ENCODE results near the gene PLEKHA7.

PLEKHA7 gene

DNA sequence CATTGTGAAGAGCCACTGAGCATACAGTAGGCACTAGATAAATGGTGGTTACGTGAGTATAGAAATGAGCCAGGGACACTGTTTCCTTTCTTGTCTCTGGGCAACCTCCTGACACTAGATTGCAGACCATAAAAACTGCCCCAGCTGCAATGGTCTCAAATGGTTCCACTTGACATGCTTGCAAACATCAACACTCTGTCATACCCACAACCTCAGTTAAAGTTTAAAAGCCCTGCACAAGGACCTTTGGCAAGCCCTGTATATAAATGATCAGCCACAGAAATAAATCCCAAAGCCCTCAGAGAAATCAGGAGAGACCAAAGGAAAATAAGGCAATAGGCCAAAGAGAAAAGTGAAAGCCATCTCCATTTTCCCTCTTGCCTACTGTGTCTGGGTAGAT lies 20.7 kb downstream of the PLEKHA7 start:
- TF ChIP-seq, protein P1, sequence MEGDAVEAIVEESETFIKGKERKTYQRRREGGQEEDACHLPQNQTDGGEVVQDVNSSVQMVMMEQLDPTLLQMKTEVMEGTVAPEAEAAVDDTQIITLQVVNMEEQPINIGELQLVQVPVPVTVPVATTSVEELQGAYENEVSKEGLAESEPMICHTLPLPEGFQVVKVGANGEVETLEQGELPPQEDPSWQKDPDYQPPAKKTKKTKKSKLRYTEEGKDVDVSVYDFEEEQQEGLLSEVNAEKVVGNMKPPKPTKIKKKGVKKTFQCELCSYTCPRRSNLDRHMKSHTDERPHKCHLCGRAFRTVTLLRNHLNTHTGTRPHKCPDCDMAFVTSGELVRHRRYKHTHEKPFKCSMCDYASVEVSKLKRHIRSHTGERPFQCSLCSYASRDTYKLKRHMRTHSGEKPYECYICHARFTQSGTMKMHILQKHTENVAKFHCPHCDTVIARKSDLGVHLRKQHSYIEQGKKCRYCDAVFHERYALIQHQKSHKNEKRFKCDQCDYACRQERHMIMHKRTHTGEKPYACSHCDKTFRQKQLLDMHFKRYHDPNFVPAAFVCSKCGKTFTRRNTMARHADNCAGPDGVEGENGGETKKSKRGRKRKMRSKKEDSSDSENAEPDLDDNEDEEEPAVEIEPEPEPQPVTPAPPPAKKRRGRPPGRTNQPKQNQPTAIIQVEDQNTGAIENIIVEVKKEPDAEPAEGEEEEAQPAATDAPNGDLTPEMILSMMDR (IDR thresholded peaks at IDR 0.05; ENCODE audit: low read depth, low read length) = no peak
- DNase-seq (ENCODE audit: extremely low read depth, low read depth) = no peak

DNA sequence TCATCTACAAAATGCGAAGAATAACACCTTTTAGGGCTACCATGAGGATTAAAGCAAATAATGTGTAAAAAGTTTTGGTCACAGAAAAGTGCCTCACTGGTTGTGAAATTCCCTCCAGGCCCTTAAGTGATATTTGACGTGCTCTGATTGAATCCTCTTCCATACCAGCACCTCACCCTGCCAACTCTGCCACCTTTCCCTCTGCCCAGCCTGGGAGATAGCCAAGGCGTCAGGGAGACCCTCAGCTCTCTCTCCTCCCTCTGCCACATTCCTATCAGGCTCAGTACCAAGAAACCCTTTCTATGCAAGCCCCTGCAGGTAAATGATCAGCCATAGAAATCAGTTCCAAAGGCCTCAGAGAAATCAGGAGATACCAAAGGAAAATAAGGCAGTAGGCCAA lies 21.4 kb downstream of the PLEKHA7 start:
- no peak for DNase-seq (ENCODE audit: extremely low read depth, low read depth)
- TF ChIP-seq, protein P1 (IDR thresholded peaks at IDR 0.05; ENCODE audit: low read depth, low read length) = no peak

- DNase-seq (ENCODE audit: extremely low read depth, low read depth) = no peak
- TF ChIP-seq, protein P1 (IDR thresholded peaks at IDR 0.05; ENCODE audit: low read depth, low read length) = no peak
Measured at GRCh38 chr11:16989554-16989953, 24.7 kb downstream of the PLEKHA7 start.

- no peak for DNase-seq (ENCODE audit: extremely low read depth, low read depth)
- TF ChIP-seq, protein P1 (IDR thresholded peaks at IDR 0.05; ENCODE audit: low read depth, low read length) = no peak
Measured at GRCh38 chr11:16987205-16987568, 27.0 kb downstream of the PLEKHA7 start.

DNA sequence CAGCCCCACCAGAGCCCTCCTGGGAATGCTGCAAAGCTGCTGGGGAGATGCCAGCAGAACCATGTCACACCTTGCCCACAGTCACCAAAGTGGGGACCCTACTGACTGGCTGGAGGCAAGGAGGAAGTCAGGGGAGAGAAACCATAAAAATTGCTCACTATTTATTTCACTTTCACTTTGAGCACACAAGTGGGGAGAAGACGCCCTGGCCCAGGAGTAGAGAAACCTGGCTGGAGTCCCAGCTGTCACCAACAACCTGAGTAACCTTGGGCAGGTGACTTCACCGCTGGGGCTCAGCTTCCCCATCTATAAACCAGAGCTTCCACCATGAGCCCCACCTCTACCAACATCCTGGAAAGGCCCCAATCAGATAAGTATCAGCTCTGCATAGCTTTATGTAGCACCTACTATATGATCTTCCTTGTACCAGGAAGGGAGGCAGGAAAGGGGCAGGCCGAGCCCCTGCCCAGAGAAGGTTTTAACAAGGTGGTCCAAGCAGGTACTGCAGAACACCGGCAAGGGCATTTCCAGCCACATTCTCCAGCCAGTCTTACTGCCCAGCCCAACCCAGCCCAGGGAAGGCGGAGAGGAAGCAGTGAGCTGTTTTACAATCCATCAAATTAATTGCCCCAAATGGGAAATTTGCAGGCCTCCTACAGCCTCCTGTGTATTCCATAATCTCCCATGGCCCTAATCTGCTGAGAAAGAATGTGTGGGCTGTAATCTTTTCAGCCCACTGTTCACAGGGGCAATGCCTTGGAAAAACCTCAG lies 27.6 kb downstream of the PLEKHA7 start:
- no peak for DNase-seq (ENCODE audit: extremely low read depth, low read depth)

GRCh38 chr11:16985297-16985696 lies 28.9 kb downstream of the PLEKHA7 start:
- DNase-seq (ENCODE audit: extremely low read depth, low read depth) = no peak
- TF ChIP-seq, protein P1 (IDR thresholded peaks at IDR 0.05; ENCODE audit: low read depth, low read length) = no peak

More for the DNA sequence above, 27.6 kb downstream of the PLEKHA7 start:
- TF ChIP-seq, protein P1 (IDR thresholded peaks at IDR 0.05; ENCODE audit: low read depth, low read length) = no peak

DNA sequence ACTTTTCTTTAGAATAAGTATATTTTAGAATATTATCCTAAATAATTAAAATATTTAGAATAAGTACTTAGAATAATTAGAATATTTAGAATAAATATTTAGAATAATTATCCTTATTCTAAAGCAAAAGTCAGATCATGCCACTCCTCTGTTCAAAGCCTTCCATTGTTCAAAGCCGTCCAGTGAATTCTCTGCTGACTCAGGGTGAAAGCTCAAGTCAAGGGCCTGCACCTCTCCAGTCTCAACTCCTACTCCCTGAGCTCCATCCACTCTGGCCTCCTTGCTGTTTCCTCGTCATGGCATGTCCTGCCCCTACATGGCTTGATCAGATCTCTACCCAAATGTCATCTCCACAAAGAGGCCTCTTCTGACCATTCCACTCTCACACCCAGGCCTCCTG lies 30.0 kb downstream of the PLEKHA7 start:
- TF ChIP-seq, protein P1 (IDR thresholded peaks at IDR 0.05; ENCODE audit: low read depth, low read length) = no peak

More for the DNA sequence above, 30.0 kb downstream of the PLEKHA7 start:
- no peak for DNase-seq (ENCODE audit: extremely low read depth, low read depth)
